SK-N-SH (cell line): Measurements from ENCODE around the gene NR2C2.

Experiments used
- CTCF ChIP-seq: fragments of 200-600 bp; sonication (generic); IDR thresholded peaks from 2 replicates; pipeline ENCODE4 v1.6.1; 2017; ENCODE audit warnings: antibody characterized with exemption, mild to moderate bottlenecking, moderate library complexity
- EP300 ChIP-seq, 2 experiments: IDR thresholded peaks; 2 replicates each; pipeline versions ENCODE4 v1.4.0 to v1.6.1; 2012; ENCODE audit warnings: borderline replicate concordance in 1 of 2, low read depth in 1 of 2, low read length in 1 of 2
- EZH2phosphoT487 ChIP-seq: fragments of 200-600 bp; sonication (generic); IDR thresholded peaks from 2 replicates; pipeline ENCODE4 v1.6.1; 2017; ENCODE audit warnings: low read depth, mixed run types, mild to moderate bottlenecking, antibody characterized with exemption, moderate library complexity, borderline replicate concordance
- FOSL2 ChIP-seq: IDR thresholded peaks from 2 replicates; pipeline ENCODE4 v1.4.0; 2012; ENCODE audit warnings: low read depth, mild to moderate bottlenecking, moderate library complexity, borderline replicate concordance
- POLR2AphosphoS5 ChIP-seq: IDR thresholded peaks from 2 replicates; pipeline ENCODE4 v1.6.1; 2012; ENCODE audit warnings: low read depth, low read length
- RAD21 ChIP-seq: IDR thresholded peaks from 2 replicates; pipeline ENCODE4 v1.6.1; 2012; ENCODE audit warnings: mild to moderate bottlenecking, low read length
- REST ChIP-seq: IDR thresholded peaks from 2 replicates; pipeline ENCODE4 v1.6.1; 2012; ENCODE audit warnings: mild to moderate bottlenecking, low read depth, low read length, moderate library complexity
- YY1 ChIP-seq: IDR thresholded peaks from 2 replicates; pipeline ENCODE4 v1.4.0; 2012; ENCODE audit warnings: low read depth, mild to moderate bottlenecking

- TF ChIP-seq FOSL2 (no peak), RAD21 (no peak), EP300 (IDR thresholded peaks at IDR 0.05; ENCODE audit: borderline replicate concordance in 1 of 2, low read depth in 1 of 2, low read length in 1 of 2) (no peak), REST (no peak), POLR2AphosphoS5 (no peak), CTCF (no peak), EZH2phosphoT487 (no peak), YY1 (no peak)
Observed at GRCh38 chr3:15064299-15064834, 117.0 kb downstream of the NR2C2 start.
